Measurements from ENCODE around the gene SLC6A4. TPM values are rescaled to one million over a fixed set of nuclear protein-coding genes. Genes with fewer than 3 reads are reported as not detected.

Gene SLC6A4
- total RNA-seq, 1 donor from 2014 or later, result not detected

DNA sequence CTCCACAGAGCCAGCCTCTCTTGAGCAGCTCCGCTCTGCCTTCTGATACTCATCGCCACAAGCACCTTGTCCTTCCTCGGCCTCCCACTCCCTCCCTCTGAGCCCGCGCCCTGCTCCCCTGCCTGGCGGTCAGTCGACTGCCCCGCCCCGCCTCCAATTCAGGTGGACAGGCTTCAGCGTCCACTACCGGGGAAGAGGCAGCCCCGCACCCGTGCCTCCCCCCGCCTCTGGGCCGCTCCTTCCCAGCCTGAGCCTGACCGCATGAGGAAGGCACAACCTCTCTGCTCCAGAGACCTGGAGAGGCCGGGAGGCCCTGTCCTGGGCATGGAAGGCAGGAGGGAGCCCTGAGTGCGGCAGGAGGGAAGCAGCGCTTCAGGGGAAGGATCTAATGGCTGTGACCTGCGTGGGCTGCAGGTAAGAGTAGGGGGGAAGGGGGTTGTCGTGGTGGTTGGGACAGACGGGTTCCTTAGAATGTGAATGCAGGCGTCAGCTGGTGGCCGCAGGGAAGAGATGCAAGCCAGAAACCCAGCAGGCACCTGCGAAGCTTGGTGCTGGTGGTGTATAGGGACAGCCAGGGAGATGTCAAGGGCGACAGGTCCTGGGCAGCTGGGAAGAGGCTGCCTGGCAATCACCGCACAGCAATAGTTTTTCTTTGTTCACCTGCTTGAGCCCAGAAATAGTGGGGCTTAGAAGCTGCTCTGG is 3.0 kb upstream of the SLC6A4 start:
- DNase-seq (ENCODE audit: low read depth), result no peak
- FAIRE-seq, result no peak
- Histone ChIP-seq H3K27me3 (ENCODE audit: control insufficient read depth, insufficient read depth, low read length) (peaks cover 25% of the 10 kb centered on the region), H3K36me3 (ENCODE audit: control insufficient read depth, insufficient read depth, low read length) (no peaks in the 10 kb centered on the region), H3K4me3 (ENCODE audit: low read depth, low read length) (no peak overlapping the region)
- TF ChIP-seq, protein P1, sequence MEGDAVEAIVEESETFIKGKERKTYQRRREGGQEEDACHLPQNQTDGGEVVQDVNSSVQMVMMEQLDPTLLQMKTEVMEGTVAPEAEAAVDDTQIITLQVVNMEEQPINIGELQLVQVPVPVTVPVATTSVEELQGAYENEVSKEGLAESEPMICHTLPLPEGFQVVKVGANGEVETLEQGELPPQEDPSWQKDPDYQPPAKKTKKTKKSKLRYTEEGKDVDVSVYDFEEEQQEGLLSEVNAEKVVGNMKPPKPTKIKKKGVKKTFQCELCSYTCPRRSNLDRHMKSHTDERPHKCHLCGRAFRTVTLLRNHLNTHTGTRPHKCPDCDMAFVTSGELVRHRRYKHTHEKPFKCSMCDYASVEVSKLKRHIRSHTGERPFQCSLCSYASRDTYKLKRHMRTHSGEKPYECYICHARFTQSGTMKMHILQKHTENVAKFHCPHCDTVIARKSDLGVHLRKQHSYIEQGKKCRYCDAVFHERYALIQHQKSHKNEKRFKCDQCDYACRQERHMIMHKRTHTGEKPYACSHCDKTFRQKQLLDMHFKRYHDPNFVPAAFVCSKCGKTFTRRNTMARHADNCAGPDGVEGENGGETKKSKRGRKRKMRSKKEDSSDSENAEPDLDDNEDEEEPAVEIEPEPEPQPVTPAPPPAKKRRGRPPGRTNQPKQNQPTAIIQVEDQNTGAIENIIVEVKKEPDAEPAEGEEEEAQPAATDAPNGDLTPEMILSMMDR (IDR thresholded peaks at IDR 0.05; ENCODE audit: insufficient read depth, low read length, severe bottlenecking), result no peak

DNA sequence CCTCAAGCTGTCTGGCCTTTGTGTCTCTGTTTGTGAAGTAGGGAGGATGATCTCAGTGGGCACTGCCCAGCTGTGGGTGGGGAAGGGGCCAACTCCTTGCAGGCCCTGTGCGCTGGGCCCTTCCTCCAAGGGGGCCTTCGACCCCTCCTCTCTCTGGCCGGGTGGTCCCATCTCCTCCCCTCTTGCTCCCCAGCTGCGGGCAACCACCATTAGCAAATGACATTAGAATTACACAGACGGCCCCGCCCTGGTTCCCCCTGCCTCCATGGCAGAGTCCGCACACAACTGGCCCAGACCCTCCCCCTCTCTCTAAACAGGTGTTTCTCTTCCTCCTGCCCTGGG is 2.5 kb upstream of the SLC6A4 start:
- peaks cover 25% of the 10 kb centered on the region for H3K27me3 ChIP-seq (ENCODE audit: control insufficient read depth, insufficient read depth, low read length)
- no peak overlapping the region for H3K4me3 ChIP-seq (ENCODE audit: low read depth, low read length)
- H3K36me3 ChIP-seq (ENCODE audit: control insufficient read depth, insufficient read depth, low read length), result no peaks in the 10 kb centered on the region
- TF ChIP-seq, protein P1 (IDR thresholded peaks at IDR 0.05; ENCODE audit: insufficient read depth, low read length, severe bottlenecking), result no peak
- DNase-seq (ENCODE audit: low read depth), result no peak
- no peak for FAIRE-seq

DNA sequence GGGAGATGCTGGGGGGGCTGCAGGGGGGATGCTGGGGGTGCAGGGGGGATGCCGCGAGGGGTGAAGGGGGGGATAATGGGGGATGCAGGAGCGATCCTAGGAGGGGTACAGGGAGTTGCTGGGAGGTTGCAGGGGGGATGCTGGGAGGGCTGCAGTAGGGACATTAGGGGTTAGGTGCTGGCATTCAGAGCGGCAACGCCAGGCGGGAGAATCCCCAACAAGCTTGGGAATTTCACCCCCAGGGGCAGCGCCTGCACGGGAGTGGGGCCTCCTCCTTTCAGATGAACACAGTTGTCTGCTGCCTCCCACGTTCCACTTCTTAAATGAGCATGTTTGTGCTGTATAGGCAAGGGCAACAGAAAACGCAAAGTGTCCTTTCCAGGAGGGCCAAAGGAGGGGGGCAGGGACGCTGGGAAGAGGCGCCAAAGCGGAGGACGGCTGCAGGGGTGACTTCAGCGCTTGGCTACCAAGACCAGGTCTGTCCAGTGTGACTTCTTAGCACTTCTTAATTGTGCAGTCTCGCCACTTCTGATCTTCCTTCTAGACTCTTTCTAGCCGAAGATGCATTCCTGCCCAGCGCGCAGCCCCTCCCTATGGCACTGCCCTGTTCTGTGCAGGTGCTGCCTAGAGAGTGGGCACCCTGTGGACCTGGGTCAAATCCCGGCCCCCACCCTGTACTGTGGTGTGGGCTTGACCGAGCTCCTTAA is 2.0 kb upstream of the SLC6A4 start:
- H3K36me3 ChIP-seq (ENCODE audit: control insufficient read depth, insufficient read depth, low read length), result no peaks in the 10 kb centered on the region
- H3K4me3 ChIP-seq (ENCODE audit: low read depth, low read length), result no peak overlapping the region
- peaks cover 30% of the 10 kb centered on the region for H3K27me3 ChIP-seq (ENCODE audit: control insufficient read depth, insufficient read depth, low read length)
- DNase-seq (ENCODE audit: low read depth) (no peak), FAIRE-seq (peak; percentile 77)
- TF ChIP-seq, protein P1 (IDR thresholded peaks at IDR 0.05; ENCODE audit: insufficient read depth, low read length, severe bottlenecking), result no peak

DNA sequence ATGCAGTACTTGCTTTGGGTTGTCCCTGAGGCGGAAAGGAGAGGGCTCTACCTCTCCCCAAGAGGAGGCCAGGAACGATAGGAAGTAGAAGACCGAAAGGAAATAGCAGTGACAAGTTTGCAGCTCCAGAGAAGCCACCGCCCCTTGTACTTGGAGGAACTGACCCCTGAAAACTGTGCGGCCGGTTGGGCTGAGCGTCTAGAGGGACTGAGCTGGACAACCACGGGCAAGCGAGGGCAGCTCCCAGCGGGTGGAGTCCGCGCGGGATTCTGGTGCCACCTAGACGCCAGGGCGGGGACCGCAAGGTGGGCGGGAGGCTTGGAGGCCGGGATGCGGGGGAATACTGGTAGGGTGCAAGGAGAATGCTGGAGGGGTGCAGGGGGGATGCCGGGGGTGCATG is 1.3 kb upstream of the SLC6A4 start:
- FAIRE-seq (no peak), DNase-seq (ENCODE audit: low read depth) (peak; percentile 19)
- H3K4me3 ChIP-seq (ENCODE audit: low read depth, low read length), result no peak overlapping the region
- TF ChIP-seq, protein P1 (IDR thresholded peaks at IDR 0.05; ENCODE audit: insufficient read depth, low read length, severe bottlenecking), result peak; percentile 64
- H3K36me3 ChIP-seq (ENCODE audit: control insufficient read depth, insufficient read depth, low read length), result no peaks in the 10 kb centered on the region
- peaks cover 32% of the 10 kb centered on the region for H3K27me3 ChIP-seq (ENCODE audit: control insufficient read depth, insufficient read depth, low read length)

DNA sequence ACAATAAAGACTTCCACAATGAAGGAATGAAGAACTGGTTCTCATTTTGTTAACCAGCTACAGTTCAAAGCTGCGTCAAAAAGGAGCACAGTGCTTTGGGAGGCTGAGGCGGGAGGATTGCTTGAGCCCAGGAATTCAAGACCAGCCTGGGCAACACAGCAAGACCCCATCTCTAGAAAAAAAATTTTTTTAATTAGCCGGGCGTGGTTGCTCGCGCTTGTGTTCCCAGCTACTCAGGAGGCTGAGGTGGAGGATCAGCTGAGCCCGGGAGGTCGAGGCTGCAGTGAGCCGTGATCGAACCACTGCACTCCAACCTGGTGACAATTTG is 764 bp upstream of the SLC6A4 start:
- Histone ChIP-seq H3K36me3 (ENCODE audit: control insufficient read depth, insufficient read depth, low read length) (no peaks in the 10 kb centered on the region), H3K27me3 (ENCODE audit: control insufficient read depth, insufficient read depth, low read length) (peaks cover 32% of the 10 kb centered on the region), H3K4me3 (ENCODE audit: low read depth, low read length) (no peak overlapping the region)
- DNase-seq (ENCODE audit: low read depth) (no peak), FAIRE-seq (no peak)
- TF ChIP-seq, protein P1 (IDR thresholded peaks at IDR 0.05; ENCODE audit: insufficient read depth, low read length, severe bottlenecking), result no peak
